ENCODE data around the gene ORC4.

ORC4 gene

DNA sequence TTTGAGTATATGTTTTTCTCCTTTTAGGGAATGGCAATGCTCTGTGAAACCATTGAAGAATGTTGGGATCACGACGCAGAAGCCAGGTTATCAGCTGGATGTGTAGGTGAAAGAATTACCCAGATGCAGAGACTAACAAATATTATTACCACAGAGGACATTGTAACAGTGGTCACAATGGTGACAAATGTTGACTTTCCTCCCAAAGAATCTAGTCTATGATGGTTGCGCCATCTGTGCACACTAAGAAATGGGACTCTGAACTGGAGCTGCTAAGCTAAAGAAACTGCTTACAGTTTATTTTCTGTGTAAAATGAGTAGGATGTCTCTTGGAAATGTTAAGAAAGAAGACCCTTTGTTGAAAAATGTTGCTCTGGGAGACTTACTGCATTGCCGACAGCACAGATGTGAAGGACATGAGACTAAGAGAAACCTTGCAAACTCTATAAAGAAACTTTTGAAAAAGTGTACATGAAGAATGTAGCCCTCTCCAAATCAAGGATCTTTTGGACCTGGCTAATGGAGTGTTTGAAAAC lies 93.4 kb downstream of the ORC4 start:
- DNase-seq = no peak

DNA sequence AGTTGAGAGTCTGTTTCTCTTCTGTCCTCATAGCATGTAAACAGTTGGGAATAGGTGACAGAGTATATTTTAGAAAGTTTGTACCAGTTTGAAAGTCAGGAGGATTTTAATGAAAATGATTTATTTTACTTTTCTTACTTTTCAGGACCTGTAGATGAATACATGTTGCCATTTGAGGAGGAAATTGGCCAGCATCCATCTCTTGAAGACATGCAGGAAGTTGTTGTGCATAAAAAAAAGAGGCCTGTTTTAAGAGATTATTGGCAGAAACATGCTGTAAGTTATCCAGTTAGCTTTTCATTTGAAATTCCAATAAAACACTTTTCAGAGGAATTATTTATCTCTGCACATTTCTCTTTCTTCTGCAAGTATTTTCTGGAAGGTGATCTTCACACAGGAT lies 94.7 kb downstream of the ORC4 start:
- DNase-seq = no peak

DNA sequence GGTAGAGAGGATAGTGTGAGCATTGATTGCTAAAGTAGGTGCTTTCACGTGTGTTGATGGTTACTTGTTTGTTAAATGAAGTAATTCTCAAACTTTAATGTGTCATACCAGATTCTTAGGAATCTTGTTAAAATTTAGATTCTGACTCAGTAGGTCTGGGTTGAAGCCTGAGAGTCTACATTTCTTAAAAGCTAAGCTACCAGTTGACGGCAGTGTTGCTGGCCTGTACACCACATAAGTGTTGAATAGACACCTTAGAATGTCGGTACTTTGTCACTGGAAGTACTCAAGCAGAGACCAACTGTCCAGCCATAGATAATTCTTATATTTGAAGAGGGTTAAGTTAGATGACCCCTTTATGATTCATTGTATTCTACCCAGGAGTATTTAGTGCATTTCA lies 95.9 kb downstream of the ORC4 start:
- no peak for DNase-seq

DNA sequence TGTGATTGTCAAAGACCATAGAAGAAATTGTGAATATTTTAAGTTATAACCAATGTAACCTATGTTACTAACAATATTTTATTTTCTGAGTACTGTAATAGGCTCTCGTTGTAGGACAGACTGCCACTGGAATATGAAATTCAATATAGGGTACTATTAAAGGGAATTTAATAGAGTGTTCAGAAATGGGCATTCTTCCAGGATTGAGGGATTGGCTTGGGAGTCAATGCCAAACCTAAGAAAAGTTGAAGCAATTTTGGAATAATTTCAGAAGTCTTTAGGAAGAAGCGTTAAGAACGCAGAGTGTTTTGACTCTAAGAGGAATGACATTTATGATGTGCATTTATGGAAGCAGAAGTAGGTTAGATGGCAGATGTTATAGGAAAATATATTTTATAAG lies 96.7 kb downstream of the ORC4 start:
- DNase-seq = no peak

DNA sequence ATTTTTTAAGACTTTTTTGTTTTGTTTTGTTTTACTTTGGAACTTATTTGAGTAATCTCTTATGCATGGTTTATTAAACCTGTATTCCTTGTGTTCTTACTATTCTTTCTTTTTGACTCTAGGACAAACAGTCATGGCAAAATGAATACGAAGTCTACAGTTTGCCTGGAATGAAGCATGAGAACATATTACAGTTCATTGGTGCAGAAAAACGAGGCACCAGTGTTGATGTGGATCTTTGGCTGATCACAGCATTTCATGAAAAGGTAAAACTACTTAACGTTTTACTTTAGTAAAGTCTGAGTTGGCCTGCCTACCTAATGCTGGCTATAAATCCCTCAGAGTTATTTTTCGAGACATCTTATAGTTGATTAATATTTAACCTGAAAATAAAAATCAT lies 103.4 kb downstream of the ORC4 start:
- no peak for DNase-seq

DNA sequence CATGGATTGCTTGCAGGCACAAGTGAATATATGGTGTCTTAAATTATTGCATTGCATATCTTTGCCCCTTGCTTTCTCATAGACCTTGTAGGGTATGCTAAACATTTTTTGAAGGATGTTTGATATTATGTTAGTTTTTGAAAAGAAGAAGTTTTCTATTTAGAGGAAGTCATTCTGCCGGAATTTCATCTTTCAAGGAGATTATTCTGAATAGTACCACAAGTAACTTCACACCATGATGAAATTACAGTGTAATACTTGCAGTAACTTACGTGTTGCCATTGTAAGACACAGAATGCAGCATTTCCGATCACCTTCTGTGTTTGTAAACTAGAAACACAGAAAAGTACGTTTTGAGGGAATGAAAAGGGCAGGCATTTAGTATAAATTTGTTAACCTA lies 103.8 kb downstream of the ORC4 start:
- no peak for DNase-seq

DNA sequence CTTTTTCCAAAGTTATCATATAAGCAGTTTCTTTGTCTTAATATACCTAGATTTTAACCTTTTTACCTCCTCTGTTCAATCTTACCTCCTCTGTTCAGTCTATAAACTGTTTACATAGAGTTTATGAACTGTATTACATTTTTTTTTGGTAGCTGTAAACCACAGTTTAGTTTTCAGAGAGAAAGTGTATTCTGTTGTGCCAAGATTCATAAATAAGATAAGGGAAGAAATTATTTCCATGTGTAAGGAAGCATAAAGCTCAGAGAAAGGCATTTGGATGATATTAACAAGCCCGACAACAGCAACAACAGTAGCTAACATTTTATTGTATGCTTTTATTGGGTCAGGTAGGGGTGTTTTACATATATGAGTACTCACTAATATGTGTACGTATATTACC lies 104.5 kb downstream of the ORC4 start:
- DNase-seq = no peak

DNA sequence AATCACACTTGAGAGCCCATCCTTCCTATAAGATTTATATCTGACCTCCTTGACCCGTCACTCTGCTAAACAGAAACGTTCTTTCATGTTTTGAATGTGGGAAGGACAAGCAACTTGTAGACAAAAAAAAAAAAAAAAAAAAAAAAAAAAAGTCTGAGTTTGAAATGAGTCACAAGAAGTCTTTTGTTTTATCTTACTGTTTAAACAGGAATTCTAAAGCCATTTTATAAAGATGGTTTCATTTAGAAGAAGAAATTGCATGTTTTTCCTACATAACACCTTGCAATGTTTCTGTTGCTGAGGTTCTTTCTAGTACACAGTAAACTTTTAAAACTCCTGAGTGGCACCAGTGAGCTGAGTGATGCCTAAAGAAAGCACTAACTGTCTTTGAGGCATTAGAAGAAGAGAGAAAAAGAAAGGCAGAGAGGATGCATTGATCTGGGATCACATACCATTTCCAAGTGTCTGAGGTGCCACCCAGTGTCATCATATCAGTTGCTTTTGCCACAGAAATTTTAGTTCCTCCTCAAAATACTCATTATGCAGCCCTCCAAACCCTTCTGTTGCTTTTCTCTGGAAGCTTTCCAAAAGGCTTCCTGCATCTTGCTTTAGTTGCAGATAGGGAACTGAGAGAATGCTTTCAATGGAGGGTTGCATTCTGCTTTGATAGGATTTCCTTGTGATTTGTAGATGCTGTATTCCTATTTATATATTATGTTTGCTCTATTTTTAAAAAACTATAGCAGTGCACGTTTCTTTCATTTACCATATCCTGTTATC lies 106.6 kb downstream of the ORC4 start:
- no peak for DNase-seq

DNA sequence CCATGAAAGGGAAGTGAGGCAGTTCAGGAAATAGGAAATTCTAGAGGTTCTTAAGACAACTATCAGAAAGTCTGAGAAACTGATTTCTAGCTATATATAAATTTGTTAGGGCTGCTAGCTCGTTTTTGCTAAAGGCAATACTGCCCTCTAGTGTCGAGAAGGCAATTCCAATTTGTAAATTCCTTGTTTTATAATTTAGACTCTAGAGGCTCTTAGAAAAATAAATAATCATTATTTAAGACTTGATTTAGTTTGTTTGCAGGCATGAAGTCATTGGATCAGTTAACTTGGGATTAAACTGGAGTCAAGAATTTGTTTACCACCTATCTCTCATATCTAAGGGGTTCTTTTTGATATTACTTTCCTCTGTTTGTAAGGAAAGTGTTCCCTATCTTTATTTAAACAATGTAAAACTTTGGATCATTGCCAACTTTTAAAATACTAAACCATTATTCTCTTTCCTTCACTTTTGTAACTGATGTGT lies 109.5 kb downstream of the ORC4 start:
- DNase-seq = no peak

DNA sequence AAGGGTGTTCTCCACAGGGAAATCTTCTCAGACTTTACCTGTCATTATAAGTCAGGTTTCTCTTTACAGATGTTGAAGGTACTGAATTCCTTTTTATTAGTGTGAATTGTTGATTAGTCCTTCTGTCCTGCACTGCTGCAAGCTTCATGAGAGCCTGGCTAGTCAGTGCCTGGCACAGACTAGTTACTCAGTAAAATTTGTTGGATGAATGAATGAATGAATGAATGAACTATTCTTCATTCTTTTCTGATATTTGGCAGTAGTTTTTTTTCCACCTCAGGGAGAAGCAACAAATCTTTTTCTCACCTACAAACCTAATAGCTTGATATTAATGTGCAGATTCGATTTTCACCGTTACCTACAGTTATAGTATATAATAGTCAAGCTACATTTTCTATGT lies 111.4 kb downstream of the ORC4 start:
- no peak for DNase-seq

DNA sequence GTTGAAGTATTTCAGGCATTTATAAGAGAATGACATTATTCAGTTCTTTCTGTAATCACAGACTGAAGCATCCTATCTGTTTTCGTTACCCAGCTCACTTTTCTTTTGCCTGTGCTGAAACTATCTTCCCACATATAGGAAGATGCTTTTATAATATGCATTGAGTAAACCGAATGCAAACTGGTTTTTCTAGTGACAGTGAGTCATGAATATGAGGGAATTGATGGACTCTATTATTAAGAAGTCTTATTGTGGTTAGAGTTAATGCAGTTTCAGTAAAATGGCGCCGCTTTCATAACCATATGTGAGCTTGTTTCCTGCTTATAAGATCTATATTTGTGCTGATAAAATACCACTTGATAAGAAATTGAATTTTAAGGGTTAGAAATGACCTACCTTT lies 116.5 kb downstream of the ORC4 start:
- no peak for DNase-seq

DNA sequence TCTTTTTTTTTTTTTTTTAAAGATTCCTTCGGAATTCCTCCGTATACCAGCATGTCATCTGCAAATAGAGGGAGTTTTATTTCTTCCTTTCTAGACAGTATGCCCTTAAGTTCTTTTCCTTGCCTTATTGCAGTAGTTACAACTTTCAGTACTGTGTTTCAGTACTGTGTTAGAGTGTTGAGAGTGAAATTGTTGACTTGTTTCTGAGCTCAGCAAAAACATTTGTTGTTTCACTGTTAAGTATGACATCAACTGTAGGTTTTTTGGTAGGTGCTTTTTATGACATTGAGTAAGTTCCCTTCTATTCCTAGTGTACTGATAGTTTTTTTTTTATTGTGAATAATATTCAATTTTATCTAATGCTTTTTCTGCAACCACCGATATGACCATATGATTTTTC lies 131.9 kb downstream of the ORC4 start:
- DNase-seq = no peak

DNA sequence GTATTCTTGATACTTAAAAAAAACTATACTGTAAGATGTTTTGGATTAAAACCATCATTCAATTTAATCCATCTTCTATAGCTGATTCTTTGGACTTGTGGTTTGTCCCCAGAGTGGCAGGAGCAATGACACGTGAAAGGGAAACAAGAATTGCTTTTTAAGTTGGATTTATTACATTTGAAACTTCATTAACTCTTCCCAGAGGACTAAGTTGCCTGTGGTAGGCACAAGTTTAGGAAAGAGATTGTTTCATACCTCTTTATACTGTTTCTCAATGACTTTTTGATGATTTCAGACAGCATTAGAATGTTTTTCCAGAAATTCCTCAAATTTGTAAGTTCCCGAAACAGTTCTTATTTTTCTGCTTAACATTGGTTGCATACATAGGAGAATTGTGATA lies 134.4 kb downstream of the ORC4 start:
- no peak for DNase-seq

DNA sequence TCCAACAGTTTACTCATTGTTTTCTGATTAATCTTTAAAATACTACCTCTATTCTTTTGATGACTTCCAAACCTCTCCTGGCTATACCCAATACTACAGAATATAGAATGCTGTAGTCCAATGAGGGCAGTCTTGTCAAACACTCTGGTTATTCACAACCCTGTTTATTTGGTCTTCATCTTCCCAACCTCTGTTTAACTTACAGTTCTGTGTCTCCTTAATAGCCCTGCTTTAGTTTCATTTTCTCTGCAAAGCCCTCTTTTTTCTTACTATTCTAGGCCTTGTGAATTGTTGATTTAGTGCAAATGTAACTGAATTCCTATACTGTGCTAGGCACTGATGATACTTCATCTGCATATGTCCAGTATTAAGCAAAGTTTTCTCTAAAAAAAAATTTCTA lies 135.7 kb downstream of the ORC4 start:
- no peak for DNase-seq

DNA sequence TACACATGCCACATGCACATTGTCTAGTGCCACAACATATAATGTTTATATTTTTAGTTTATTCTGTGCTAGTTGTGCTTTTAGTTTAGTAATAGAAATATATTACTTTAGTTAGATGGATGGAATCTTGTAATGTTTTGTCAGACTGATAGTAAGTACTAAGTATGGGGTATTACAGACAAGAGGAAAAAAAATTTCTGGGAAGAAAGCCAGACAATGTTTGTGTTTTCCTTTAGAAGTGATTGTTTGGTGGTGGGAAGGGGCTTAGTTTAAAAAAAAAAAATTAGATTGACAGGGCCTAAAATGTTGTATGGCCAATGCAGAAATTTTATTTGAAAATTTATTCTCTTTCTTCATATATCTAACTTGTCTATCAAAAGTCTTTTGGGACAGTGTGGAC lies 137.9 kb downstream of the ORC4 start:
- no peak for DNase-seq
